IMR-90 (cell line): Measurements from ENCODE around the gene SYT3.

Experiments used
- CEBPB ChIP-seq: IDR thresholded peaks from 2 replicates; pipeline ENCODE4 v1.6.1; 2012; ENCODE audit warnings: low read depth, low read length, improper control_type of control experiment
- CHD1 ChIP-seq: IDR thresholded peaks from 2 replicates; pipeline ENCODE4 v1.6.1; 2012; ENCODE audit warnings: low read depth, low read length, improper control_type of control experiment
- CTCF ChIP-seq: conservative IDR thresholded peaks from 2 replicates; pipeline ENCODE4 v1.5.1; 2012; ENCODE audit warnings: mild to moderate bottlenecking, low read depth, low read length, improper control_type of control experiment
- MAFK ChIP-seq: IDR thresholded peaks from 2 replicates; pipeline ENCODE4 v1.6.1; 2012; ENCODE audit warnings: low read depth, low read length, improper control_type of control experiment
- MAZ ChIP-seq: IDR thresholded peaks from 2 replicates; pipeline ENCODE4 v1.6.1; 2012; ENCODE audit warnings: low read depth, mild to moderate bottlenecking, low read length, improper control_type of control experiment, moderate library complexity, borderline replicate concordance
- NFE2L2 ChIP-seq: fragments of 150-350 bp; IDR thresholded peaks from 2 replicates; pipeline ENCODE4 v1.6.1; 2016; ENCODE audit warnings: low read depth, mild to moderate bottlenecking, low read length
- POLR2A ChIP-seq: IDR thresholded peaks from 2 replicates; pipeline ENCODE4 v1.6.1; 2012; ENCODE audit warnings: mild to moderate bottlenecking, low read depth, low read length
- RAD21 ChIP-seq: IDR thresholded peaks from 2 replicates; pipeline ENCODE4 v1.6.1; 2012; ENCODE audit warnings: low read length, improper control_type of control experiment
- TF ChIP-seq, protein P1 (sequence below): fragments of 150-350 bp; IDR thresholded peaks from 2 replicates; pipeline ENCODE4 v1.6.1; 2017; ENCODE audit warnings: mild to moderate bottlenecking, antibody characterized with exemption, low read length, low read depth

DNA sequence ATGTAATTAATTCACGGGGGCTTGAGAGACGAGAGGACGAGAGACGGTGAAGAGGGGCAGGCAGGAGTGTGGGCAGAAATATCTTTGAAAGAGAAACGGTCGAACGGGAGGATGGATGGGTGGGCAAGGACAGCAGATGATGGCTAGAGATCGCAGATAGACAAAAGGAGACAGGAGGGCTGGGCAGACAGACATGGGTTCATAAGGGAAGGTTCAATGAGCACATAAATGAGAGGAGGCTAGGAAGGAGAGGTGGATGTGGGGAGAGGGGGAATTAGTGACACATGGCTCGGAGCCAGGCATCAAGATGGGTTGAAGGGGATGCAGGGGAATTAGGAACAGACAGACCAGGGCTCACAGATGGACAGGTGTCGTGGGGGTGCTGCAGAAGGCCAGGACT lies 1.1 kb downstream of the SYT3 start:
- TF ChIP-seq POLR2A (no peak), CTCF (no peak), RAD21 (no peak), NFE2L2 (no peak), CEBPB (no peak), MAZ (no peak), CHD1 (no peak), MAFK (no peak)
- TF ChIP-seq, protein P1, sequence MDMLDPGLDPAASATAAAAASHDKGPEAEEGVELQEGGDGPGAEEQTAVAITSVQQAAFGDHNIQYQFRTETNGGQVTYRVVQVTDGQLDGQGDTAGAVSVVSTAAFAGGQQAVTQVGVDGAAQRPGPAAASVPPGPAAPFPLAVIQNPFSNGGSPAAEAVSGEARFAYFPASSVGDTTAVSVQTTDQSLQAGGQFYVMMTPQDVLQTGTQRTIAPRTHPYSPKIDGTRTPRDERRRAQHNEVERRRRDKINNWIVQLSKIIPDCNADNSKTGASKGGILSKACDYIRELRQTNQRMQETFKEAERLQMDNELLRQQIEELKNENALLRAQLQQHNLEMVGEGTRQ = no peak
